Mesothelial cell of epicardium (in vitro differentiated cells): ENCODE results near the gene DECR2. TPM values are rescaled to one million over a fixed set of nuclear protein-coding genes. Genes with fewer than 3 reads are reported as not detected.

Experiments
- DNase-seq, 2 experiments: peaks; one replicate each; pipeline ENCODE4 v3.0.0; 2021; ENCODE audit warnings: low spot score in 2 of 2; ENCODE audit not compliant: unreplicated experiment in 2 of 2
- H3K27ac Mint-ChIP-seq: 2 replicates; pipeline ENCODE4 v1.8.0; 2021; ENCODE audit warnings: mixed read lengths
- H3K27me3 Mint-ChIP-seq: 2 replicates; pipeline ENCODE4 v1.8.0; 2021; ENCODE audit warnings: low read depth, mixed read lengths
- H3K36me3 Mint-ChIP-seq: 2 replicates; pipeline ENCODE4 v1.8.0; 2021; ENCODE audit warnings: mixed read lengths
- H3K4me1 Mint-ChIP-seq: 2 replicates; pipeline ENCODE4 v1.8.0; 2021; ENCODE audit warnings: mixed read lengths
- H3K4me3 Mint-ChIP-seq: 2 replicates; pipeline ENCODE4 v1.8.0; 2021; ENCODE audit warnings: mild to moderate bottlenecking, moderate library complexity, mixed read lengths
- H3K9me3 Mint-ChIP-seq: 2 replicates; pipeline ENCODE4 v1.8.0; 2021; ENCODE audit warnings: mixed read lengths
- CTCF ChIP-seq: fragments of 200-600 bp; sonication (generic); IDR thresholded peaks from one replicate; pipeline ENCODE4 v1.5.0; 2021; ENCODE audit warnings: antibody characterized with exemption; ENCODE audit not compliant: unreplicated experiment
- total RNA-seq: library from RNA; stranded (reverse); gene quantifications from 3 replicates; pipeline ENCODE4 v1.2.1, GENCODE V29; 2021

The DECR2 gene
- total RNA-seq, 1 donor from 2014 or later = 35.4 TPM

- no peak overlapping the region for H3K27ac Mint-ChIP-seq
- no peak overlapping the region for H3K4me3 Mint-ChIP-seq
- no peak for TF ChIP-seq CTCF
- no peaks in the 10 kb centered on the region for H3K9me3 Mint-ChIP-seq
- H3K36me3 Mint-ChIP-seq = peaks cover 6% of the 10 kb centered on the region
- no peaks in the 10 kb centered on the region for H3K27me3 Mint-ChIP-seq
- DNase-seq = no peak
- H3K4me1 Mint-ChIP-seq = peaks cover 20% of the 10 kb centered on the region
These were observed 29.2 kb downstream of the DECR2 start for GRCh38 chr16:430904-431303.

- DNase-seq = no peak
- Mint-ChIP-seq H3K4me3 (no peak overlapping the region), H3K4me1 (no peaks in the 10 kb centered on the region), H3K27ac (no peak overlapping the region), H3K36me3 (peaks cover 2% of the 10 kb centered on the region), H3K9me3 (no peaks in the 10 kb centered on the region), H3K27me3 (no peaks in the 10 kb centered on the region)
- no peak for TF ChIP-seq CTCF
These were observed 38.9 kb downstream of the DECR2 start for GRCh38 chr16:440627-441026.

GRCh38 chr16:441447-441846, 39.8 kb downstream of the DECR2 start:
- TF ChIP-seq CTCF = no peak
- H3K4me1 Mint-ChIP-seq = no peaks in the 10 kb centered on the region
- DNase-seq = no peak
- no peaks in the 10 kb centered on the region for H3K27me3 Mint-ChIP-seq
- peaks cover 2% of the 10 kb centered on the region for H3K36me3 Mint-ChIP-seq
- no peaks in the 10 kb centered on the region for H3K9me3 Mint-ChIP-seq
- H3K4me3 Mint-ChIP-seq = no peak overlapping the region
- H3K27ac Mint-ChIP-seq = no peak overlapping the region

- TF ChIP-seq CTCF = no peak
- H3K27ac Mint-ChIP-seq = no peak overlapping the region
- H3K36me3 Mint-ChIP-seq = peaks cover 2% of the 10 kb centered on the region
- H3K9me3 Mint-ChIP-seq = no peaks in the 10 kb centered on the region
- H3K4me1 Mint-ChIP-seq = no peaks in the 10 kb centered on the region
- no peak for DNase-seq
- no peaks in the 10 kb centered on the region for H3K27me3 Mint-ChIP-seq
- no peak overlapping the region for H3K4me3 Mint-ChIP-seq
These were observed 41.3 kb downstream of the DECR2 start for GRCh38 chr16:442976-443375.

- H3K4me1 Mint-ChIP-seq = no peaks in the 10 kb centered on the region
- no peak for TF ChIP-seq CTCF
These were observed 42.3 kb downstream of the DECR2 start for GRCh38 chr16:444027-444426.

GRCh38 chr16:445566-445965, 43.9 kb downstream of the DECR2 start:
- Mint-ChIP-seq H3K4me3 (no peak overlapping the region), H3K27ac (no peak overlapping the region), H3K27me3 (no peaks in the 10 kb centered on the region), H3K36me3 (no peaks in the 10 kb centered on the region), H3K9me3 (no peaks in the 10 kb centered on the region), H3K4me1 (peaks cover 3% of the 10 kb centered on the region)
- TF ChIP-seq CTCF = no peak
- DNase-seq = no peak

More at GRCh38 chr16:444027-444426, 42.3 kb downstream of the DECR2 start:
- Mint-ChIP-seq H3K27ac (no peak overlapping the region), H3K27me3 (no peaks in the 10 kb centered on the region), H3K36me3 (peaks cover 2% of the 10 kb centered on the region), H3K9me3 (no peaks in the 10 kb centered on the region), H3K4me3 (no peak overlapping the region)
- DNase-seq = no peak
